Amniotic stem cell (primary cell): ENCODE measurements around the gene DDX24.
"Not testable (repeated sequence)": the region's sequence is repeated elsewhere in the genome, so short reads cannot be mapped to it uniquely, and the experiment has no call there.

Experiments used
- DNase-seq: peaks from one replicate; lab custom pipeline; 2025; lab: John Stamatoyannopoulos, UW

The DDX24 gene

GRCh38 chr14:94081386-94081820, 401 bp upstream of the DDX24 start:
- DNase-seq: no peak

- peak; percentile 16 for DNase-seq
These were observed 946 bp downstream of the DDX24 start for GRCh38 chr14:94079891-94080620.

- DNase-seq: no peak
These were observed 3.2 kb downstream of the DDX24 start for GRCh38 chr14:94077823-94078222.

GRCh38 chr14:94077111-94077821, 3.7 kb downstream of the DDX24 start:
- DNase-seq: no peak

GRCh38 chr14:94075008-94075407, 6.0 kb downstream of the DDX24 start:
- no peak for DNase-seq

GRCh38 chr14:94074534-94074933, 6.5 kb downstream of the DDX24 start:
- DNase-seq: no peak

GRCh38 chr14:94072076-94072475, 8.9 kb downstream of the DDX24 start:
- DNase-seq: not testable (repeated sequence)

- no peak for DNase-seq
These were observed 14.8 kb downstream of the DDX24 start for GRCh38 chr14:94066089-94066676.

GRCh38 chr14:94062344-94062940, 18.6 kb downstream of the DDX24 start:
- DNase-seq: no peak

- DNase-seq: no peak
These were observed 21.0 kb downstream of the DDX24 start for GRCh38 chr14:94059998-94060397.

GRCh38 chr14:94058674-94059138, 22.3 kb downstream of the DDX24 start:
- DNase-seq: no peak

GRCh38 chr14:94058128-94058673, 22.8 kb downstream of the DDX24 start:
- no peak for DNase-seq

- DNase-seq: no peak
These were observed 24.3 kb downstream of the DDX24 start for GRCh38 chr14:94056579-94057308.

- no peak for DNase-seq
These were observed 26.1 kb downstream of the DDX24 start for GRCh38 chr14:94054936-94055335.

- DNase-seq: no peak
These were observed 26.6 kb downstream of the DDX24 start for GRCh38 chr14:94054401-94054800.

GRCh38 chr14:94052662-94053061, 28.3 kb downstream of the DDX24 start:
- DNase-seq: no peak

GRCh38 chr14:94052199-94052598, 28.8 kb downstream of the DDX24 start:
- no peak for DNase-seq

GRCh38 chr14:94051779-94052178, 29.2 kb downstream of the DDX24 start:
- no peak for DNase-seq

- DNase-seq: peak; percentile 33
These were observed 29.9 kb downstream of the DDX24 start for GRCh38 chr14:94051115-94051514.

GRCh38 chr14:94050231-94050880, 30.6 kb downstream of the DDX24 start:
- DNase-seq: no peak

GRCh38 chr14:94049625-94050023, 31.4 kb downstream of the DDX24 start:
- DNase-seq: no peak
